Epithelial cell of esophagus (primary cell): ENCODE data around the gene SLC39A11.
"Not testable (repeated sequence)": the region's sequence is repeated elsewhere in the genome, so short reads cannot be mapped to it uniquely, and the experiment has no call there.

Experiments
- DNase-seq: peaks from one replicate; pipeline ENCODE4 v3.0.0; 2010; ENCODE audit warnings: low read depth
- H3K4me3 ChIP-seq: 2 replicates; pipeline ENCODE4 v1.5.1; 2011; ENCODE audit warnings: mild to moderate bottlenecking, low read length, control low read depth
- CTCF ChIP-seq: IDR thresholded peaks from 2 replicates; pipeline ENCODE4 v1.5.1; 2011; ENCODE audit warnings: low read depth, mild to moderate bottlenecking, low read length, control low read depth, inconsistent platforms; ENCODE audit not compliant: insufficient read depth; ENCODE audit errors: missing control alignments

SLC39A11 gene

DNA sequence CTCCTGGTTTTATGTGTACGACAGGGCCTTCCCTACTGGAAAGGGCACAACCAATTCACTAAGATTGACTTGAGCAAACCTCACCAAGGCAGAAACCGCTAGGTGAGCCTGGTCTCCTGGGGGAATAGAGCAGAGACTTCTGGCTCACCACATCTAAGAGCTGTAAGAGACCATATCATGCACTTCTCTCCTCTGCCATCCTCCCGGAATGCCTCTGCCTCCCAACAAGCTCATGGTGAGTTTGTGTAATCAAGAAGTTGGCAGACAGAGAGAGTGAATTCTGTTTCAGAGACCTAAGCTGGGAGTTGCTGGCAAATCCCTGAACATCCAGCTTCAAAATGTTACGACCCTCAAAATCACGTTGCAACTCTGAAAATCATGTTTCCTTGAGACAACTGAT, 154.8 kb downstream of the SLC39A11 start:
- H3K4me3 ChIP-seq, result no peak overlapping the region
- DNase-seq, result no peak
- no peak for TF ChIP-seq CTCF

DNA sequence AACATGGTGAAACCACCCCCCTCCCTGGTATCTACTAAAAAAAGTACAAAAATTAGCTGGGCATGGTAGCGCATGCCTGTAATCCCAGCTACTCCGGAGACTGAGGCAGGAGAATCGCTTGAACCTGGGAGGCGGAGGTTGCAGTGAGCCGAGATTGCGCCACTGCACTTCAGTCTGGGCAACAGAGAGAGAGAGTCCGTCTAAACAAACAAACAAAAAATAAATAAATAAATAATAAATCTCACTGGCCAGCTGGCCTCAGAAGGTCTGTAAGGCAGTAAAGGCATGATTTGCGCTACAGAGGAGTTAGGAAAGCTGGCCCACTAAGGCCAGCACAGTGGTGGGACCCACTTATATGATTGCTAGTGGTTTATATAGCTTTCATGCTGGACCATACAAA, 155.2 kb downstream of the SLC39A11 start:
- not testable (repeated sequence) for DNase-seq, H3K4me3 ChIP-seq

GRCh38 chr17:72935984-72936383, 156.5 kb downstream of the SLC39A11 start:
- H3K4me3 ChIP-seq, result no peak overlapping the region
- no peak for TF ChIP-seq CTCF
- DNase-seq, result no peak

DNA sequence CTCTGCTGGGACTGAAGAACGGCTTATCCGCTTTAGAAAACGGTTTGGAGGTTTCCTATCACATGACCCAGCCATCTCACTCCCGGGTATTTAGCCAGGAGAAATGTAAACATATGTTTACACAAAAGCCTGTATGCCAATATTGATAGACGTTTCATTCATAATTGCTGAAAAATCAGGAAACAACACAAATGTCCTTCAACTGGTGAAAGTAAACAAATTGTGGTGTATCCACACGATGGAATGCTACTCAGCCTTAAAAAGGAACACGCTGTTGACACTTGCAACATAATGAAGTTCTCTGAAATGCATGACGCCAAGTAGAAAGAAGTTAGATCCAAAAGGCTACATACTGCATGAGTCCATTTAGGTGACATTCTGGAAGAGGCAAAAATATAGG, 157.6 kb downstream of the SLC39A11 start:
- no peak for TF ChIP-seq CTCF
- H3K4me3 ChIP-seq, result no peak overlapping the region
- DNase-seq, result no peak

DNA sequence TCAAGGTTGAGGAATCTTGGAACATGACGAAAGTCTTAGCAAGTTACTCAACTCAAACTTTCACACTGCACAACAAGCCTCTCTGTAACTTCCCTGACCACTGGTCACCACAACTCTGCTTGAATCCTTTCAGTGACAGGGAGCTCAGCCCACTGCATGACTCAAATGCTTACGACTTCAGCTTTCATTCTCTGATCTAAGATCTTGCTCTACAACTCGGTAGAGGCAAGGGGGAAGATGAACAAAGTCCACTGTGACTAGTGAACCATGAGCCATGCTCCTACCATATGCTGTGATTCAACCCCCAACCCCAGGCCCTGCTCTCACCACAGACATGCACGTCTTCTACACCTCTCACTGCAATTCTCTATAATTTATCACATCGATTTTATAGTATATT, 160.9 kb downstream of the SLC39A11 start:
- no peak for TF ChIP-seq CTCF

DNA sequence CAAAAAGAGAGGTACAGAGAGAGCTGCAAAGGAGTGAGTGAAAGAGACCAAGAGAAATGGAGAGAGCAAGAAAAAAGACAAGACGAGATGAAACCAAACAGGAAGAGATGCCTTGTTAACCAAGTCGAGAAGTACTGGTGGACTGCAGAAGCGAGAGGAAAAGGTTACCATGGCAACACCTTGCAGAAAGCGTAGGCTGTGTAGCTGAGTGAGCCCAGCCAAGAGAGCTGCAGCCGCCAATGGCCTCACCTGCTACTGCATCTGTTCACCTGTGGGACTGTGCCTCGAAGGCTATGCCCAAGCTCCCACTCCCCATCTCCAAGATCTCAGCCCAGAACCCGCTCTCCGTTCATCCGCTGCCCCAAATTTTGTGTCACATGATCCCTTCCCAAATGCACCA, 161.3 kb downstream of the SLC39A11 start:
- no peak overlapping the region for H3K4me3 ChIP-seq
- no peak for DNase-seq
- TF ChIP-seq CTCF, result no peak

More for the DNA sequence above, 160.9 kb downstream of the SLC39A11 start:
- H3K4me3 ChIP-seq, result no peak overlapping the region
- DNase-seq, result no peak

- DNase-seq, result no peak
- H3K4me3 ChIP-seq, result no peak overlapping the region
- no peak for TF ChIP-seq CTCF
Observed at GRCh38 chr17:72930031-72930430, 162.5 kb downstream of the SLC39A11 start.

DNA sequence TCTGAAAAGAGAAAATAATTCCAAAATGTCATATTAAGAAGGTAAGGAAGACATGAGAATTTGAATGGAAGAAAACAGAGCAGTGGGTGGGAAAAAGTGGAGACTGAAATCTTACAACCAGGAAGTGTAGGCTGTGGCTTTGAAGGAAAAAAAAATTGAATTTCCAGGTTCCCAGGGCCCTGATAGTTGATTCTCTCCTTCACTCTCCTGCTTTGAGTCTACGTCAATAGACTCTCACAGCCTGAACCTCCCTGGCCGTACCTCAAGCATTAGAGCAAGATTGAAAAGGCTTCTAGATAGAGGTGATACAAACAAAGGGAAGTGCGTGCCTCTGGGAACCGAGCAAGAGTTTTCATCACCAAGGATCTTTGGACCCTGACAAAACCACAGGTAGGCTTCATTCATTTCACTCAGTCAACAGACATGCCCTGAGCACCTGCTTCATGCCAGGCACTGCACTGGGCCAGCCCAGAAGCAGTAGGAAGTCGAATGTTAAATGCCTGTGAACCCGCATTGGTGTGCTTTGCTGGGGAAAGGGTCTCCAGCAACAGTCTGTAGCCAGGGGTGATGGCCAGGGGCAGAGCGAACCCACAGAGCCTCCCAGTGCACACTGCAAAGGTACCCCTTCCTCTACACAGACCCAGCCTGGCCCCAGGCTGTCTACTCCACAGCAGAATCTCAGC, 163.9 kb downstream of the SLC39A11 start:
- no peak for DNase-seq
- TF ChIP-seq CTCF, result no peak
- H3K4me3 ChIP-seq, result no peak overlapping the region
